AG10803 (cell line): ENCODE data around the gene TNFAIP8L1.

Experiments used
- DNase-seq: peaks from one replicate; pipeline ENCODE4 v3.0.0; 2010; ENCODE audit warnings: low read depth
- H3K4me3 ChIP-seq: 2 replicates; pipeline ENCODE4 v1.5.1; 2011; ENCODE audit warnings: mild to moderate bottlenecking, low read length, control low read depth
- TF ChIP-seq, protein P1 (sequence below): conservative IDR thresholded peaks from 2 replicates; pipeline ENCODE4 v1.5.1; 2011; ENCODE audit warnings: mild to moderate bottlenecking, low read length, control low read depth, inconsistent platforms

The TNFAIP8L1 gene

GRCh38 chr19:4694211-4694987 lies 55.1 kb downstream of the TNFAIP8L1 start:
- H3K4me3 ChIP-seq: no peak overlapping the region
- peak; percentile 84 for DNase-seq
- TF ChIP-seq, protein P1, sequence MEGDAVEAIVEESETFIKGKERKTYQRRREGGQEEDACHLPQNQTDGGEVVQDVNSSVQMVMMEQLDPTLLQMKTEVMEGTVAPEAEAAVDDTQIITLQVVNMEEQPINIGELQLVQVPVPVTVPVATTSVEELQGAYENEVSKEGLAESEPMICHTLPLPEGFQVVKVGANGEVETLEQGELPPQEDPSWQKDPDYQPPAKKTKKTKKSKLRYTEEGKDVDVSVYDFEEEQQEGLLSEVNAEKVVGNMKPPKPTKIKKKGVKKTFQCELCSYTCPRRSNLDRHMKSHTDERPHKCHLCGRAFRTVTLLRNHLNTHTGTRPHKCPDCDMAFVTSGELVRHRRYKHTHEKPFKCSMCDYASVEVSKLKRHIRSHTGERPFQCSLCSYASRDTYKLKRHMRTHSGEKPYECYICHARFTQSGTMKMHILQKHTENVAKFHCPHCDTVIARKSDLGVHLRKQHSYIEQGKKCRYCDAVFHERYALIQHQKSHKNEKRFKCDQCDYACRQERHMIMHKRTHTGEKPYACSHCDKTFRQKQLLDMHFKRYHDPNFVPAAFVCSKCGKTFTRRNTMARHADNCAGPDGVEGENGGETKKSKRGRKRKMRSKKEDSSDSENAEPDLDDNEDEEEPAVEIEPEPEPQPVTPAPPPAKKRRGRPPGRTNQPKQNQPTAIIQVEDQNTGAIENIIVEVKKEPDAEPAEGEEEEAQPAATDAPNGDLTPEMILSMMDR: no peak

DNA sequence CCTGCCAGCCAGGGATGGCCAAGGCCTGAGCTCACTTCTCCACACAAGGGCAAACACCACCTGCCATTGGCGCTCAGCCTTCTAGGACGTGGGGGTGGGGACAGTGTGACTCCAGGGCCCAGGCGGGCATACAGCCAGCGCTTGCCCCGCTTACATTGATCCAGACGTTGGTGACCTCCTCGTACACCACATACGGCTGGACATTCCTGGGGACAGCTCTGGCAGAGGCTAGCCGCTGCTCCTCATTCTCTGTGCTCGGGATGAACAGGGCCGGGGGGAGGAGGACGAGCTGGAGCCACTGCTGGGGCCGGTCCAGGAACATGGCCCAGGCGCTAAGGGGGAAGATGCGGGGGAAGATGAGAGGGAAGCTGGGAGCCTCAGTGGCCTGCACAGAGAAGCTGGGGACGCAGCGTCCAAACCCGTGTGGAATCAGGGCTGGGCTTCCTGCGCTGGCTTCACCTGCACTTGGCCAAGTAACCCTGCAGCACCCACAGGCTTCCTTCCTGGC lies 56.0 kb downstream of the TNFAIP8L1 start:
- DNase-seq: no peak
- TF ChIP-seq, protein P1: no peak
- no peak overlapping the region for H3K4me3 ChIP-seq

DNA sequence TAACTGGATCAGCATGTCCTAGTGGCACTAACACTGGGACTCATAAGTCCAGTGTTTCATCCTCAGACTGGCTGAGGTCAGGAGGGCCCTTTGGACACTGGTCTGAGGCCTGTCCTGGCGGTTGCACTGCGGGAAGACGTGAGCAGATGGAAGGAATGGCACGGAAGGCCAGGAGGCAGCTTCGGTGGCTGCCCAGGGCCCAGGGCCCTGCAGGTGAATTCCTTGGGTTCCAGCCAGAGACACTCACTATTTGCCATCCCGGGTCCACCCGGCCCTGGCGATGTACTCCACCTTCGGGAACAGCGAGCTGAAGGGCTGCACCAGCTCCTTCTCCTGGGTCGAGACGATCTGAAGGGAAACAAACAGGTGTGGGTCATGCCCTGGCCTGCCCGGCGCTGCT lies 58.0 kb downstream of the TNFAIP8L1 start:
- TF ChIP-seq, protein P1: no peak
- DNase-seq: no peak
- H3K4me3 ChIP-seq: no peak overlapping the region

- no peak for DNase-seq
- TF ChIP-seq, protein P1: no peak
These were observed 60.7 kb downstream of the TNFAIP8L1 start for GRCh38 chr19:4699826-4700692.

GRCh38 chr19:4700693-4700970 lies 61.3 kb downstream of the TNFAIP8L1 start:
- TF ChIP-seq, protein P1: no peak
- H3K4me3 ChIP-seq: no peak overlapping the region
- no peak for DNase-seq

More at GRCh38 chr19:4699826-4700692, 60.7 kb downstream of the TNFAIP8L1 start:
- H3K4me3 ChIP-seq: no peak overlapping the region

GRCh38 chr19:4701557-4701956 lies 62.2 kb downstream of the TNFAIP8L1 start:
- DNase-seq: no peak
- TF ChIP-seq, protein P1: no peak
- H3K4me3 ChIP-seq: no peak overlapping the region
